Measurements from ENCODE around the gene DYNC1I2.

DYNC1I2 gene

DNA sequence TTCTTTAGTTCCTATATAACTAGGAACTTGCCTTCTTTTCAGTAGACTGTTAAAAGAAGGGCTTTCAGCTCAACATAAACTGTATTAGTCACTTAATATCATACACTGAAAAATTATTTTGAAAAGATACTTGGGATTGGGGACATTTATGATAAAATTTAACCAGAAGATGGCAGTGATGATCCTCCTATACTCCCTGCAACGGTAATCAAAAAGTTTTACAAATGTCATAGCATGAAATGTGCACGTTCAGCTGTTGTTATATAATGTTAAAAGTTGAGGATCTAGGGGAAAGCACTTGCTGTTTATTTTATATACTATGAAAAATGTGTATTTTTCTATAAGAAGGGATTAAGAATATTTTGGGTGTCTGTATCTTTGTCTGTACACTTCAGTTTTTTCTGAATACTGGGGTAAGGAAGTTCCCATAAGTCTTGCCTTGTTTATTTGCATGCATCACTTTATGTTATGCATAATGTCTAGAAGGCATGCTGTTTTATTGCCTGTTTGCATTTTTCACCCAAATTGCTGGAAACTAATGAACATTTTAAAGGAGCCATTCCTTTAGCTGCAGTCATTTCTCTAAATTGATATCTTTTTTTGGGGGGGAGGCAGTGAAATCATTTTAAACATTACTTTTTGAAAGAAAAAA is 19.0 kb downstream of the DYNC1I2 start:
- Histone ChIP-seq H3K9ac (ENCODE audit: insufficient read length) (no peak overlapping the region), H3K36me3 (ENCODE audit: insufficient read depth, low read length) (peaks cover 7% of the 10 kb centered on the region; the same call in 1 of the 2 replicates), H3K27ac (peak overlapping the region; percentile 26; the same call in 1 of the 2 replicates), H3K9me3 (ENCODE audit: low read depth, low read length) (no peaks in the 10 kb centered on the region), H3K4me3 (peak overlapping the region; percentile 55)
- TF ChIP-seq EZH2 (IDR thresholded peaks at IDR 0.05) = no peak
- TF ChIP-seq POLR2AphosphoS5 (IDR thresholded peaks at IDR 0.05; ENCODE audit: borderline replicate concordance, low read depth, low read length) = peak; percentile 26; the same call in 1 of the 2 replicates
- DNase-seq (ENCODE audit: low read depth, low spot score) = peak; percentile 64

- H3K9me3 ChIP-seq (ENCODE audit: low read depth, low read length) = no peaks in the 10 kb centered on the region
- no peak overlapping the region for H3K4me3 ChIP-seq
- DNase-seq (ENCODE audit: low read depth, low spot score) = no peak
- H3K9ac ChIP-seq (ENCODE audit: insufficient read length) = no peak overlapping the region
- TF ChIP-seq FOXP2 (optimal IDR thresholded peaks at IDR 0.05; ENCODE audit: control extremely low read depth, extremely low read length, insufficient read depth) = no peak
- no peak for TF ChIP-seq POLR2AphosphoS5 (IDR thresholded peaks at IDR 0.05; ENCODE audit: borderline replicate concordance, low read depth, low read length)
- TF ChIP-seq EZH2 (IDR thresholded peaks at IDR 0.05) = no peak
- H3K27ac ChIP-seq = no peak overlapping the region
- H3K36me3 ChIP-seq (ENCODE audit: insufficient read depth, low read length) = peaks cover 7% of the 10 kb centered on the region; the same call in 1 of the 2 replicates
These were observed 20.5 kb downstream of the DYNC1I2 start for GRCh38 chr2:171707752-171708151.

GRCh38 chr2:171709011-171709685 is 21.9 kb downstream of the DYNC1I2 start:
- Histone ChIP-seq H3K27ac (peak overlapping the region; percentile 72; the same call in 1 of the 2 replicates), H3K4me3 (no peak overlapping the region), H3K9me3 (ENCODE audit: low read depth, low read length) (no peaks in the 10 kb centered on the region), H3K9ac (ENCODE audit: insufficient read length) (no peak overlapping the region), H3K36me3 (ENCODE audit: insufficient read depth, low read length) (peaks cover 4% of the 10 kb centered on the region; the same call in 1 of the 2 replicates)
- DNase-seq (ENCODE audit: low read depth, low spot score) = no peak
- TF ChIP-seq POLR2AphosphoS5 (IDR thresholded peaks at IDR 0.05; ENCODE audit: borderline replicate concordance, low read depth, low read length) (no peak), FOXP2 (optimal IDR thresholded peaks at IDR 0.05; ENCODE audit: control extremely low read depth, extremely low read length, insufficient read depth) (no peak), EZH2 (IDR thresholded peaks at IDR 0.05) (no peak)

GRCh38 chr2:171711351-171711750 is 24.1 kb downstream of the DYNC1I2 start:
- DNase-seq (ENCODE audit: low read depth, low spot score) = no peak
- H3K9me3 ChIP-seq (ENCODE audit: low read depth, low read length) = no peaks in the 10 kb centered on the region
- H3K27ac ChIP-seq = peak overlapping the region; percentile 85
- H3K36me3 ChIP-seq (ENCODE audit: insufficient read depth, low read length) = peaks cover 10% of the 10 kb centered on the region
- no peak overlapping the region for H3K4me3 ChIP-seq
- TF ChIP-seq EZH2 (IDR thresholded peaks at IDR 0.05) (no peak), POLR2AphosphoS5 (IDR thresholded peaks at IDR 0.05; ENCODE audit: borderline replicate concordance, low read depth, low read length) (no peak)
- H3K9ac ChIP-seq (ENCODE audit: insufficient read length) = no peak overlapping the region

DNA sequence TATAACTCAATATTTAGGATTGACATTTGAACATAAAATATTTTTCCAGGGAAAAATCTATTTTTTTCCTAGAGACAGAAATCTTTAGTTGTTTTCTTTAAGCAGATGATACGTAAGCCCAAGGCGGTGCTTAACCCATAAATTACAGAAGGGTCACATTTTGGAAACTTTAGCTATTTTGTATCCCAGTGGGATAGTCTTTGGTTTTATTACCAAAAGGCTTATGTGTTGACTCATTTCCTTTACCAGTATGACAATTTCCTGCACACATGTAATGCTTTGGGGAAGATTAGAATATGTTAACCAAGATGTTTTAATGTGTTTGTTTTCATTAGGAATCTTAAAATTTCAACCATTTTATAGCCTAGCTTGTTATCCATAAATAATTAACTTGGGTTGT is 24.8 kb downstream of the DYNC1I2 start:
- H3K4me3 ChIP-seq = peak overlapping the region; percentile 46
- no peak overlapping the region for H3K9ac ChIP-seq (ENCODE audit: insufficient read length)
- DNase-seq (ENCODE audit: low read depth, low spot score) = peak; percentile 95
- H3K27ac ChIP-seq = peak overlapping the region; percentile 85
- no peaks in the 10 kb centered on the region for H3K9me3 ChIP-seq (ENCODE audit: low read depth, low read length)
- H3K36me3 ChIP-seq (ENCODE audit: insufficient read depth, low read length) = peaks cover 17% of the 10 kb centered on the region
- TF ChIP-seq POLR2AphosphoS5 (IDR thresholded peaks at IDR 0.05; ENCODE audit: borderline replicate concordance, low read depth, low read length) (peak; percentile 78; the same call in 1 of the 2 replicates), EZH2 (IDR thresholded peaks at IDR 0.05) (no peak), FOXP2 (optimal IDR thresholded peaks at IDR 0.05; ENCODE audit: control extremely low read depth, extremely low read length, insufficient read depth) (peak; percentile 83)

DNA sequence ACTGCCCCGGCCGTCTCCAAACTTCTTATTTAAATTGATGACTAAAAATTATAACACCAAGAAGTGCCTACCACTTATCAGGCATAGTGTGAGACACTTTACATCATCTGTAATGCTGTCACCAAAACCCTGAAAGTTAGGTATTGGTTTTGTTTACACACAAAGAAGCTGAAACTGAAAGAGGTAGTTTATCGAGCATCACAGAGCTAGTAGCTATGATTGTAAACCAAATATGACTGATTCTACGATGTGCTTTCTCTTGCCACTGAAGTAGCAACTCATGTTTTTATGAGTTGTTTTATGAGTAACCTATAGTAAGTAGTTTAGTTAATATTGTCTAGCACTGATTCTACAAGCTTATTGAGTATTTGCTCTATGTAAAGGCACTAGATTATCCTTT is 31.5 kb downstream of the DYNC1I2 start:
- Histone ChIP-seq H3K27ac (no peak overlapping the region), H3K9me3 (ENCODE audit: low read depth, low read length) (no peaks in the 10 kb centered on the region), H3K9ac (ENCODE audit: insufficient read length) (no peak overlapping the region), H3K4me3 (no peak overlapping the region), H3K36me3 (ENCODE audit: insufficient read depth, low read length) (peaks cover 52% of the 10 kb centered on the region)
- TF ChIP-seq POLR2AphosphoS5 (IDR thresholded peaks at IDR 0.05; ENCODE audit: borderline replicate concordance, low read depth, low read length) = no peak
- no peak for TF ChIP-seq EZH2 (IDR thresholded peaks at IDR 0.05)
- TF ChIP-seq FOXP2 (optimal IDR thresholded peaks at IDR 0.05; ENCODE audit: control extremely low read depth, extremely low read length, insufficient read depth) = no peak
- no peak for DNase-seq (ENCODE audit: low read depth, low spot score)

DNA sequence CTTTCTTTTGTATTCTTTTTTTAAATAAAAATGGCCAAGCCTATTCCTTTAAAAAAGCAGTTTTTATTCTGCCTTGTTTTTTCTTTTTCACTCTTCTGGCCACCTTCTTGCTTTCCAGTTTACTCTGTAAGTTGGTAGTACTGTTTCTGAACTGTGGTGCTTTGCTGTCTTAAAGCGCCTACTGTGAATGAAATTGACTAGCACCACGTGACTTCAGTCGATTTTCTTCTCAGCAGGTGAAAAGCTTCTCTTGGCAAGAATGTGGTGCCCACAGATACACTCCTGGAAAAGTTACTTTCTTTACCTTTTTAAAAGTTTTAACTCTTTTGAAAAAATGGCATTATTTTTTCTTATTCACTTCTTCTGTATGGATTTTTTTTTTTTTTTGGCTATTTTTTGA is 32.4 kb downstream of the DYNC1I2 start:
- H3K27ac ChIP-seq = no peak overlapping the region
- no peak overlapping the region for H3K4me3 ChIP-seq
- no peaks in the 10 kb centered on the region for H3K9me3 ChIP-seq (ENCODE audit: low read depth, low read length)
- H3K36me3 ChIP-seq (ENCODE audit: insufficient read depth, low read length) = peaks cover 52% of the 10 kb centered on the region
- DNase-seq (ENCODE audit: low read depth, low spot score) = no peak
- no peak overlapping the region for H3K9ac ChIP-seq (ENCODE audit: insufficient read length)
- no peak for TF ChIP-seq POLR2AphosphoS5 (IDR thresholded peaks at IDR 0.05; ENCODE audit: borderline replicate concordance, low read depth, low read length)
- TF ChIP-seq EZH2 (IDR thresholded peaks at IDR 0.05) = no peak
- TF ChIP-seq FOXP2 (optimal IDR thresholded peaks at IDR 0.05; ENCODE audit: control extremely low read depth, extremely low read length, insufficient read depth) = no peak

DNA sequence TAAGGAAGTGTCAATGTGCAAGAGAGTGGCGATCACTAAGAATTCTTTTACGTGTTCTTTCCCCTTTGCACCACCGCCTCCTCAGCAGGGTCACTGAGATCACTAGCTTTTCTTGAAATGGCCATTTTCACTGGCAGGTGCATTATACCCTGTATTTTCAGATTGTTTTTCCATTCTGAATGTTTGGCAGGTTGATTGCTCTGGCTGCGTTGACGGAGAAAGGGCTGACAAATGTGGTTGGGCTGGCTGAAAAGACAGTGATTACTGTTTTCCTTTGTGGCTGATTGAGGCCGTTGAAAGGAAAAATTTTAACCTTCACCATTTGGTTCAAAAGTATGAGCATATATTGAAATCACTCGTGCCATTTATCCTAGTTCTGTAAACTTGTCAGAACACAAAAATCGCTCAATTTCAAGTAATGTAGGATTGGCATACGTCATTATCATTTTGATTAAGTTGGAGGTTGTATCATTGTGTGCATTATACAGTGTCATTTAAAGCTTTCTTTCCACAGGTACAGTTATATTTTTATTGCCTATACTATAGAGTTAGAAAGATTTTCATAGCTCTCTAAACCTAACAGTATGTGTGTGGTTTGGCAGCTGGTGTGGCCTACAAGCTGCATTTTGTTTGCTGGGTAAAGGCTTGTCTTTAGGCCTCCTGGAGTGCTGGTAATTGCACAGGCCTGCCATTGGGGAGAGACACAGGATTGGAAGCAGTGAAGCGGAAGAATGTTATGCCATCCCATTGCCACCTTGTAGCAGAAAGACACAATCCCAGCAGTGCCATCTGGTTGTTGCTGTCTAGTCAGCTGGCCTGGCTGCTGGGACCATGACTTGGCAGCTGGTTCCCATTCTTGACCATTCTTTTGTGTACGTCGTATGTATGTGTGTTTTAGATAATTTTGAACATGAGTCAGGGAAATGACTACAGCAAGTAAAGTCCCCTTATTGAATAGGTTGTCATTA is 36.7 kb downstream of the DYNC1I2 start:
- Histone ChIP-seq H3K27ac (peak overlapping the region; percentile 63), H3K9me3 (ENCODE audit: low read depth, low read length) (no peaks in the 10 kb centered on the region)
- DNase-seq (ENCODE audit: low read depth, low spot score) = no peak

More for the DNA sequence above, 36.7 kb downstream of the DYNC1I2 start:
- no peak for TF ChIP-seq POLR2AphosphoS5 (IDR thresholded peaks at IDR 0.05; ENCODE audit: borderline replicate concordance, low read depth, low read length)
- no peak for TF ChIP-seq EZH2 (IDR thresholded peaks at IDR 0.05)
- TF ChIP-seq FOXP2 (optimal IDR thresholded peaks at IDR 0.05; ENCODE audit: control extremely low read depth, extremely low read length, insufficient read depth) = peak; percentile 95
- peak overlapping the region; percentile 26; the same call in 1 of the 2 replicates for H3K4me3 ChIP-seq
- no peak overlapping the region for H3K9ac ChIP-seq (ENCODE audit: insufficient read length)
- peaks cover 36% of the 10 kb centered on the region for H3K36me3 ChIP-seq (ENCODE audit: insufficient read depth, low read length)
